ENCODE measurements around the gene WFIKKN2.

GRCh38 chr17:50883850-50884438 is 48.6 kb downstream of the WFIKKN2 start:
- TF ChIP-seq CTCF (IDR thresholded peaks at IDR 0.05; ENCODE audit: insufficient read depth, low read depth, low read length) (no peak), EZH2 (IDR thresholded peaks at IDR 0.05; ENCODE audit: insufficient read depth, low read length) (no peak)
